Cardiac muscle cell (in vitro differentiated cells and primary cell): ENCODE results near the gene ARPC2. TPM values are rescaled to one million over a fixed set of nuclear protein-coding genes. Genes with fewer than 3 reads are reported as not detected.

Source experiments
- DNase-seq, 2 donors: peaks; one replicate each; pipeline versions ENCODE4 v3.0.0 to v3.0.0-alpha.2; 2010 to 2017; ENCODE audit warnings: low read depth in 1 of 2, low spot score in 1 of 2
- H3K27ac ChIP-seq: fragments of 200-600 bp; sonication (generic); 2 replicates; pipeline ENCODE4 v1.5.1; 2016
- H3K27me3 ChIP-seq: fragments of 200-600 bp; sonication (generic); 2 replicates; pipeline ENCODE4 v1.6.0; 2016; ENCODE audit warnings: control low read depth
- H3K36me3 ChIP-seq: fragments of 200-600 bp; sonication (generic); 2 replicates; pipeline ENCODE4 v1.5.1; 2016; ENCODE audit warnings: control low read depth
- H3K4me1 ChIP-seq: fragments of 200-600 bp; sonication (generic); 2 replicates; pipeline ENCODE4 v1.8.1; 2017; ENCODE audit warnings: low read depth, mild to moderate bottlenecking, mixed run types
- H3K4me3 ChIP-seq: fragments of 200-600 bp; sonication (generic); 2 replicates; pipeline ENCODE4 v1.5.1; 2016; ENCODE audit warnings: mild to moderate bottlenecking
- H3K9me3 ChIP-seq: fragments of 200-600 bp; sonication (generic); 2 replicates; pipeline ENCODE4 v1.5.1; 2017; ENCODE audit warnings: low read depth, mild to moderate bottlenecking, control low read depth
- CTCF ChIP-seq: IDR thresholded peaks from 2 replicates; pipeline ENCODE4 v1.5.1; 2012; ENCODE audit warnings: low read depth, mild to moderate bottlenecking, low read length
- polyA plus RNA-seq: library from polyadenylated mRNA; unstranded; fragments of >200 nt; fragmentation: Nextera tagmentation; extraction: Ambion mirVana; gene quantifications from 2 replicates; pipeline ENCODE4 v1.2.1, GENCODE V29; 2016
- total RNA-seq: library from RNA; depleted of rRNA; stranded (reverse); fragments of >200 nt; gene quantifications from 2 replicates; pipeline ENCODE4 v1.2.3, GENCODE V29; 2016

Gene ARPC2
- total and polyA plus RNA-seq, 2 experiments from 2014 or later = 223 to 442 TPM

- TF ChIP-seq CTCF = no peak
- Histone ChIP-seq H3K4me3 (no peak overlapping the region), H3K36me3 (no peaks in the 10 kb centered on the region), H3K27me3 (no peaks in the 10 kb centered on the region), H3K27ac (peak overlapping the region; percentile 78), H3K9me3 (no peaks in the 10 kb centered on the region), H3K4me1 (peaks cover 20% of the 10 kb centered on the region)
- DNase-seq = no peak
Observed at GRCh38 chr2:218296200-218296599, 79.2 kb downstream of the ARPC2 start.

GRCh38 chr2:218296847-218297246 is 79.9 kb downstream of the ARPC2 start:
- H3K4me3 ChIP-seq = no peak overlapping the region
- H3K4me1 ChIP-seq = peaks cover 20% of the 10 kb centered on the region
- no peak for DNase-seq
- TF ChIP-seq CTCF = no peak
- H3K27ac ChIP-seq = peak overlapping the region; percentile 58
- H3K36me3 ChIP-seq = no peaks in the 10 kb centered on the region
- H3K27me3 ChIP-seq = no peaks in the 10 kb centered on the region
- H3K9me3 ChIP-seq = no peaks in the 10 kb centered on the region

- no peak for DNase-seq
Observed at GRCh38 chr2:218298314-218298875, 81.4 kb downstream of the ARPC2 start.

GRCh38 chr2:218300141-218300540 is 83.2 kb downstream of the ARPC2 start:
- no peak for TF ChIP-seq CTCF
- peaks cover 15% of the 10 kb centered on the region for H3K4me1 ChIP-seq
- no peaks in the 10 kb centered on the region for H3K36me3 ChIP-seq
- no peak overlapping the region for H3K4me3 ChIP-seq
- DNase-seq = no peak
- H3K9me3 ChIP-seq = no peaks in the 10 kb centered on the region
- H3K27me3 ChIP-seq = no peaks in the 10 kb centered on the region
- H3K27ac ChIP-seq = no peak overlapping the region

More at GRCh38 chr2:218298314-218298875, 81.4 kb downstream of the ARPC2 start:
- Histone ChIP-seq H3K9me3 (no peaks in the 10 kb centered on the region), H3K27ac (no peak overlapping the region), H3K4me1 (peaks cover 20% of the 10 kb centered on the region), H3K27me3 (no peaks in the 10 kb centered on the region), H3K36me3 (no peaks in the 10 kb centered on the region), H3K4me3 (no peak overlapping the region)
- TF ChIP-seq CTCF = no peak

GRCh38 chr2:218301176-218301819 is 84.3 kb downstream of the ARPC2 start:
- Histone ChIP-seq H3K36me3 (no peaks in the 10 kb centered on the region), H3K27me3 (no peaks in the 10 kb centered on the region), H3K4me1 (peaks cover 13% of the 10 kb centered on the region), H3K4me3 (no peak overlapping the region), H3K9me3 (no peaks in the 10 kb centered on the region), H3K27ac (no peak overlapping the region)
- DNase-seq = peak; percentile 90
- peak; percentile 92 for TF ChIP-seq CTCF

Other genes with a start within 250 kb of the ARPC2 start
- 44.3 and 45.0 TPM in 2 replicates for gene TNS1, start 214.2 kb upstream of the ARPC2 start, total RNA-seq
- gene TNS1, start 214.2 kb upstream of the ARPC2 start, polyA plus RNA-seq = 13.7 and 16.7 TPM in 2 replicates
- gene RUFY4, start 147.9 kb upstream of the ARPC2 start, total RNA-seq = not detected in 2 replicates
- gene RUFY4, start 147.9 kb upstream of the ARPC2 start, polyA plus RNA-seq = not detected in 2 replicates
- gene CXCR2, start 91.2 kb upstream of the ARPC2 start, total RNA-seq = 0.04 and 0.09 TPM in 2 replicates
- gene CXCR2, start 91.2 kb upstream of the ARPC2 start, polyA plus RNA-seq = 0.30 and 0.57 TPM in 2 replicates
- not detected in 2 replicates for gene CXCR1, start 50.2 kb upstream of the ARPC2 start, total RNA-seq
- gene CXCR1, start 50.2 kb upstream of the ARPC2 start, polyA plus RNA-seq = not detected in 2 replicates
- 2.4 and 4.4 TPM in 2 replicates for gene GPBAR1, start 43.8 kb downstream of the ARPC2 start, total RNA-seq
- gene GPBAR1, start 43.8 kb downstream of the ARPC2 start, polyA plus RNA-seq = 2.9 and 7.9 TPM in 2 replicates
- 269 and 315 TPM in 2 replicates for gene AAMP, start 52.9 kb downstream of the ARPC2 start, total RNA-seq
- gene AAMP, start 52.9 kb downstream of the ARPC2 start, polyA plus RNA-seq = 273 and 276 TPM in 2 replicates
- gene PNKD, start 53.3 kb downstream of the ARPC2 start, total RNA-seq = 103 and 173 TPM in 2 replicates
- gene PNKD, start 53.3 kb downstream of the ARPC2 start, polyA plus RNA-seq = 206 and 287 TPM in 2 replicates
- gene TMBIM1, start 75.3 kb downstream of the ARPC2 start, total RNA-seq = 15.5 and 25.9 TPM in 2 replicates
- 18.8 and 41.2 TPM in 2 replicates for gene TMBIM1, start 75.3 kb downstream of the ARPC2 start, polyA plus RNA-seq
- 2.0 and 5.5 TPM in 2 replicates for gene CATIP, start 139.7 kb downstream of the ARPC2 start, total RNA-seq
- gene CATIP, start 139.7 kb downstream of the ARPC2 start, polyA plus RNA-seq = 1.2 and 5.0 TPM in 2 replicates
- gene SLC11A1, start 165.1 kb downstream of the ARPC2 start, total RNA-seq = 0.25 and 0.63 TPM in 2 replicates
- gene SLC11A1, start 165.1 kb downstream of the ARPC2 start, polyA plus RNA-seq = 0.81 and 1.1 TPM in 2 replicates
- gene CTDSP1, start 182.7 kb downstream of the ARPC2 start, total RNA-seq = 147 and 179 TPM in 2 replicates
- 22.6 and 35.5 TPM in 2 replicates for gene CTDSP1, start 182.7 kb downstream of the ARPC2 start, polyA plus RNA-seq
- 0.63 and 1.1 TPM in 2 replicates for gene VIL1, start 201.9 kb downstream of the ARPC2 start, total RNA-seq
- 0.52 and 0.65 TPM in 2 replicates for gene VIL1, start 201.9 kb downstream of the ARPC2 start, polyA plus RNA-seq